OCI-LY3 (cell line): ENCODE results near the gene ZNF445.
"Not testable (repeated sequence)": the region's sequence is repeated elsewhere in the genome, so short reads cannot be mapped to it uniquely, and the experiment has no call there.

Source experiments
- H2AFZ ChIP-seq: fragments of 200-600, 300-600 bp; shearing (Covaris generic); 2 replicates; pipeline ENCODE4 v1.6.0; 2014; ENCODE audit warnings: antibody characterized with exemption, low read depth, low read length
- H3K27ac ChIP-seq: fragments of 200-600, 300-600 bp; sonication (generic); 2 replicates; pipeline ENCODE4 v1.5.1; 2014; ENCODE audit warnings: mild to moderate bottlenecking, low read length, moderate library complexity, mixed read lengths
- H3K27me3 ChIP-seq: fragments of 200-600, 300-600 bp; sonication (generic); 2 replicates; pipeline ENCODE4 v1.6.1; 2014; ENCODE audit warnings: low read depth, low read length, mixed read lengths
- H3K36me3 ChIP-seq: fragments of 200-600, 300-600 bp; sonication (generic); replicated peaks from 2 replicates; pipeline ENCODE3; 2014; ENCODE audit warnings: low read depth, low read length, mixed read lengths
- H3K4me1 ChIP-seq: fragments of 300-600, 200-600 bp; sonication (generic); 2 replicates; pipeline ENCODE4 v1.6.1; 2014; ENCODE audit warnings: low read length, mixed read lengths
- H3K4me2 ChIP-seq: fragments of 200-600, 300-600 bp; sonication (generic); 2 replicates; pipeline ENCODE4 v1.6.1; 2014; ENCODE audit warnings: low read length, mixed read lengths
- H3K4me3 ChIP-seq: fragments of 300-600, 200-600 bp; sonication (generic); 2 replicates; pipeline ENCODE4 v1.5.1; 2014; ENCODE audit warnings: antibody characterized with exemption, mild to moderate bottlenecking, low read length, moderate library complexity
- H3K79me2 ChIP-seq: fragments of 300-600, 200-600 bp; shearing (Covaris generic); 2 replicates; pipeline ENCODE4 v1.6.1; 2014; ENCODE audit warnings: mild to moderate bottlenecking, low read length, mixed read lengths
- H3K9ac ChIP-seq: fragments of 300-600, 200-600 bp; shearing (Covaris generic); 2 replicates; pipeline ENCODE4 v1.6.0; 2014; ENCODE audit warnings: mild to moderate bottlenecking, low read length, moderate library complexity
- H3K9me3 ChIP-seq: fragments of 200-600, 300-600 bp; shearing (Covaris generic); 2 replicates; pipeline ENCODE4 v1.6.1; 2014; ENCODE audit warnings: low read length, mixed read lengths; ENCODE audit not compliant: insufficient read depth
- H4K20me1 ChIP-seq: fragments of 200-600, 300-600 bp; sonication (generic); 2 replicates; pipeline ENCODE4 v1.6.1; 2016; ENCODE audit warnings: low read length, mixed read lengths; ENCODE audit not compliant: insufficient read depth
- CTCF ChIP-seq: fragments of 200-600, 300-600 bp; sonication (generic); IDR thresholded peaks from 2 replicates; pipeline ENCODE4 v1.5.1; 2014; ENCODE audit warnings: antibody characterized with exemption, low read length, low read depth
- EZH2phosphoT487 ChIP-seq: fragments of 200-600 bp; shearing (Covaris generic); IDR thresholded peaks from 2 replicates; pipeline ENCODE4 v1.6.1; 2018; ENCODE audit warnings: antibody characterized with exemption, mixed run types, low read depth

The ZNF445 gene

GRCh38 chr3:44467241-44467640 lies 10.2 kb downstream of the ZNF445 start:
- H2AFZ ChIP-seq, result no peak overlapping the region
- no peaks in the 10 kb centered on the region for H3K4me1 ChIP-seq
- H3K27me3 ChIP-seq, result no peaks in the 10 kb centered on the region
- TF ChIP-seq CTCF (no peak), EZH2phosphoT487 (no peak)
- H3K36me3 ChIP-seq, result peaks cover 14% of the 10 kb centered on the region
- H3K4me3 ChIP-seq, result no peak overlapping the region
- peaks cover 23% of the 10 kb centered on the region for H3K79me2 ChIP-seq
- H3K4me2 ChIP-seq, result no peak overlapping the region
- no peak overlapping the region for H3K9ac ChIP-seq
- peaks cover 13% of the 10 kb centered on the region for H4K20me1 ChIP-seq
- no peaks in the 10 kb centered on the region for H3K9me3 ChIP-seq
- no peak overlapping the region for H3K27ac ChIP-seq

- not testable (repeated sequence) for H3K9me3 ChIP-seq, H4K20me1 ChIP-seq, H3K4me3 ChIP-seq, H3K27me3 ChIP-seq, H3K9ac ChIP-seq, H3K27ac ChIP-seq, H3K36me3 ChIP-seq, H3K4me2 ChIP-seq, H3K79me2 ChIP-seq, H3K4me1 ChIP-seq, H2AFZ ChIP-seq
These were observed 12.6 kb downstream of the ZNF445 start for GRCh38 chr3:44464920-44465319.

GRCh38 chr3:44464509-44464908 lies 13.0 kb downstream of the ZNF445 start:
- Histone ChIP-seq H3K4me2 (no peak overlapping the region), H3K9me3 (no peaks in the 10 kb centered on the region), H3K36me3 (peaks cover 3% of the 10 kb centered on the region), H3K9ac (no peak overlapping the region), H3K27me3 (no peaks in the 10 kb centered on the region), H3K27ac (no peak overlapping the region), H3K4me3 (no peak overlapping the region), H2AFZ (no peak overlapping the region), H3K79me2 (no peaks in the 10 kb centered on the region), H4K20me1 (no peaks in the 10 kb centered on the region), H3K4me1 (no peaks in the 10 kb centered on the region)
- TF ChIP-seq CTCF, result no peak
- no peak for TF ChIP-seq EZH2phosphoT487

GRCh38 chr3:44460050-44460449 lies 17.4 kb downstream of the ZNF445 start:
- H4K20me1 ChIP-seq, H3K9me3 ChIP-seq, H3K4me3 ChIP-seq, H3K79me2 ChIP-seq, H3K36me3 ChIP-seq, H3K27me3 ChIP-seq, H3K9ac ChIP-seq, H3K4me1 ChIP-seq, H3K27ac ChIP-seq, H3K4me2 ChIP-seq, H2AFZ ChIP-seq: not testable (repeated sequence)

- Histone ChIP-seq H3K9ac (no peak overlapping the region), H3K27ac (no peak overlapping the region), H3K4me3 (no peak overlapping the region), H3K4me1 (no peaks in the 10 kb centered on the region), H2AFZ (no peak overlapping the region), H4K20me1 (no peaks in the 10 kb centered on the region), H3K36me3 (peaks cover 33% of the 10 kb centered on the region), H3K79me2 (no peaks in the 10 kb centered on the region), H3K4me2 (no peak overlapping the region), H3K27me3 (no peaks in the 10 kb centered on the region), H3K9me3 (no peaks in the 10 kb centered on the region)
- TF ChIP-seq CTCF, result no peak
- TF ChIP-seq EZH2phosphoT487, result no peak
These were observed 22.2 kb downstream of the ZNF445 start for GRCh38 chr3:44455318-44455717.
